GM18526 (cell line): Measurements from ENCODE around the gene TINCR.

Experiments used
- POLR2A ChIP-seq: IDR thresholded peaks from 3 replicates; pipeline ENCODE4 v1.6.1; 2011; ENCODE audit not compliant: insufficient read length; ENCODE audit errors: extremely low read depth

TINCR gene

GRCh38 chr19:5567360-5567969 is at the start of gene TINCR:
Gene TINCR, minus strand, starts transcription at chr19:5567953.
- TF ChIP-seq POLR2A = no peak

DNA sequence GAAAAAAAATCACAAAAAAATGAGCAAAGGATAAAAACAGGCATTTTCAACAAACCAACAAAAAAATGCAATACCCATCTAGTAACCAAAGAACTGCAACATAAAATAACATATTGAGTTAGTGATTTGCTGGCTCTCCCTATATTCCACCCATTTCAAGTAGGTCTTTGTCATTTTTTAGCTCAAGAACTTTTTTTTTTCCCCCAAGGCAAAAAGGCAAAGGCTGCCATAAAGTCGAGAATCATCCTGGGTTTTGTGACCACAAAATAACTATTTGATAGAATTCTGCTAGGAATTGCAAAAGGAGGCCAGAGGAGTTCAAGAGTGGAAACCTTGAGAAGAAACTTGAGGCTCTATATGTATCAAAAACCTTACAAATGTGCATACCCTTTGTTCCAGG is 49.3 kb upstream of the TINCR start:
- TF ChIP-seq POLR2A = no peak

GRCh38 chr19:5615756-5616327 is 48.1 kb upstream of the TINCR start:
- TF ChIP-seq POLR2A = no peak

- no peak for TF ChIP-seq POLR2A
Measured at GRCh38 chr19:5612891-5613865, 45.4 kb upstream of the TINCR start.

DNA sequence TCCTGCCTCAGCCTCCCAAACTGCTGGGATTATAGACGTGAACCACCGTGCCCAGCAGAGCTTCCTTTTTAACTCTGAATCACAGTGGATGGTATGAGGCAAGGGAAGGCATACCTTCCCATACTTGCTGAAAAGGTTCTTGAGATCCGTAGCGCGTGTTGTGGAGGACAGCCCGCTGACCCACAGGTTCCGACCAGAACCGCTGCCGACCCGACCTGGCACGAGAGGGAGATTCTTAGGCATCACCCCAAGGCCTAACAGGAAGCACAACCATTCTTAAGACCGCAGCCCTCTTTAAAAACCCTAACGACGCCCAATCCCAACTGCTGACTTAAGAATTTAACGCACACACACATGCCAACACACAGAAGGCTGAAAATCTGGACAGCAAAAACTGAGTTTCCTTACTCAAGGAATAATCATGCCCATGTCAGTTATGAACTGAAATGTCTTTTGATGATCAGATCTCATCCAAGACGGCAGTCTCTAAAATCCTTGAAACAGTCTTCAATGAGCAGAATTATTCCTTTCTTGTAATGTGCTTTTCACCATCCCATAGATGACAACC is 42.2 kb upstream of the TINCR start:
- TF ChIP-seq POLR2A = no peak

GRCh38 chr19:5608291-5608690 is 40.5 kb upstream of the TINCR start:
- no peak for TF ChIP-seq POLR2A

DNA sequence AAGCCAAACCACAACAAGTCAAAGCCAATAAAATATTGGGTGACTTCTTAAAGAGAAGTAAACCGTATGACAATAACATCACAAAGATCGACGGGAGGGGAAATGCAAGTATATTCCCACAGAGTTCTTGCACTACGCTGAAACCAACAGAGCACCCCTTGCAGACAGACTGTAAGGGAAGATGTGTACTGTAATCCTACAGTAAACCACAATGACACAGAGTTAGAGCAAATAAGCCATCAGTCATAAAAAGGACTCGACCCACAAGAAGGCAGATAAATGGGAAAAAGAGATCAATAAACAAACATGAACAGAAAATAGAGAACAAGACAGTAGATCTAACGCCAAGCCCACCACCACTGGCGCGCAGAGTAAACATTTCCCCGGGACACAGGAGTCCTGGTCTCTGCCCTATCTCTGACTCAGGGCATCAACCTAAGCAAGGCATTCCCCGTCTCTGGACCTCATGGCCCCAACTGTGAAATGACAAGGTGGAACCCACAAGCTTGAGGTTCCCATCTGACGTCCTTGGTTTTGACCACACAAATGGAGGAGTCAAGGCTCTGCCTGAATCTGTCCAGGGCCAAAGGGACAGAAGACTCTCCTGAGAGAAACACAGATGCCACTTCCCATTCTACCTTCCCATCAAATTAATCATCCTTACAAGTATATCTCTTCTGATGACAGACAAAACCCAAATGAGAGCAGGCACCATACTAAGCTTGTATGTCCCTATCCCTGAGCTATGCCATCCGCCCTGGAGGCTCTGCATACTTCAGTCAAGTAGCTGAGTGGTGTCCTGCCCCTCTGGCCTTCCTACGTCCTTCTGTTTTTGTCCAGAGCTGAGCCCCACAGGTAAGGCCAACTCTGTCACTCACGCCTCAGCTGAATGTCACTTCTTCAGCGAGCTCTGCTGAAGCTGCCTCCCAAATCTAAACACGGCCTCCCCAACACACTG is 39.8 kb upstream of the TINCR start:
- TF ChIP-seq POLR2A = no peak

DNA sequence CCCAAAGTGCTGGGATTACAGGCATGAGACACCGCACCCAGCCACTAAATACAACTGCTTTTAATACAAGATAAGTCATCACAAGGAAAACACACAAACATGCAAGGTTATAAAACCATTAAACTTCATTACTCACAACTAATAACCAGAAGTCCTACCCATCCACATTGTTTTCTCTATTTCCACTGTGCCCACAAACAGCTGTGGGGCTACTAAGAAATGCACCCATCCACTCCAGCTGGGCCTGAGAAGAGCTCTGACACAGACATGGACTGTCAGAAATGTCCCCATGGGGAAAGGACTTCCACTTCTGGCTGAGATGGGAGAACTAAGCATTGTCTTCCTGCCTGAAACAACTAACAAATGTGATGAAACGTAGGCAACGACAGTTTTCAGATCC is 37.6 kb upstream of the TINCR start:
- no peak for TF ChIP-seq POLR2A

DNA sequence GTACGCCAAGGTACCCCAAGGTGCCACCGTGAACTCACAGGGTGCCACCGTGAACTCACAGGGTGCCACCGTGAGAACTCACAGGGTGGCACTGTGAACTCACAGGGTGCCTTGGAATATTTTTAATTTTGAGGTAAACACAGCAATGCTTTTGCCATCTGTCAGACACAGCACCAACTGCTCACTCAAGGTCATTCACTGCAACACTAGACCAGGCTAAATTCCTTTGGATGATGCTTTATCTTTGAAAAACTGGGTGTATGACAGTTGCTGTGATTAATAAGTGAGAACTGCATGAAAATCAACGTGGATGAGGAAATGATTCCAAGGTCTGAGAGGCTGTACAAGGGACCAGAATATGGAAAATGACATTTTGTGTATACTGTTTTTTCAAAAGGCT is 35.9 kb upstream of the TINCR start:
- no peak for TF ChIP-seq POLR2A

DNA sequence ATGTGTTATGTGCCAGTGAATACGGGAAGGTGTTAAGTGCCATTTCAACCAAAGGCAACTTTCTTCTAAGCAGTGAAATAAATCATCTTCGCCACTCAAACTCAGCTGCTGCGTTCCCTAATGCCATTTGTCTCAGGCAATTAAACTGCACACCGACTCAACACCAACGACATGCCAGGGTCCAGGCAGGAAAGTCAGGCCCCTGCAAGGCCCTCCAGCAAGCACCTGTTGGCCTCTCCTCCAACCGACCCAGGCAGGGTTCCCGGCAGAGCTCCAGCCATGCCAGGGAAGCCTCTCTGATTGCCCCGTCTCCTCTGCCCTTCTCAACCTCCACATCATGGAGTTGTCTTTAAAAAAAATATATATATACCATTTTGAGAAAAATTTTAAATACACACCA is 33.0 kb upstream of the TINCR start:
- no peak for TF ChIP-seq POLR2A

- no peak for TF ChIP-seq POLR2A
Measured at GRCh38 chr19:5595745-5596144, 28.0 kb upstream of the TINCR start.

DNA sequence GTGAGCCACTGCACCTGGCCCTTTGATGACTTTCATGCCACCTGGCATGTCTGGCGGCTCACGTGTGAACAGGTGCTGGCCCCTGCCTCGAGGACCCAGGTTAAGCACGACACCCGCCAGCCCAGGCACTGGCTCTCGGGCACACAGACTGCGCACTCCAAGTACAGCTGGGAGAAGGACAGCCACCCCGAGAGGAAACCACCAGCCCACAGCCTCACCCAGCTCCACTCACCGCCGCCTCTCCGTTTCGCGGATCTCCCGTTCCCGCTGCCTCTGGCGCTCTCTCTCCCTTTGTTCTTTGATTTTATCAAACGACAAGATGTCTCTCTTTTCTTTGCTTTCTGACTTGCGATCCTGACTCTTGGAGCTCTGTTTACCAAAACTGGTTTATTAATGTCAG is 27.4 kb upstream of the TINCR start:
- no peak for TF ChIP-seq POLR2A

DNA sequence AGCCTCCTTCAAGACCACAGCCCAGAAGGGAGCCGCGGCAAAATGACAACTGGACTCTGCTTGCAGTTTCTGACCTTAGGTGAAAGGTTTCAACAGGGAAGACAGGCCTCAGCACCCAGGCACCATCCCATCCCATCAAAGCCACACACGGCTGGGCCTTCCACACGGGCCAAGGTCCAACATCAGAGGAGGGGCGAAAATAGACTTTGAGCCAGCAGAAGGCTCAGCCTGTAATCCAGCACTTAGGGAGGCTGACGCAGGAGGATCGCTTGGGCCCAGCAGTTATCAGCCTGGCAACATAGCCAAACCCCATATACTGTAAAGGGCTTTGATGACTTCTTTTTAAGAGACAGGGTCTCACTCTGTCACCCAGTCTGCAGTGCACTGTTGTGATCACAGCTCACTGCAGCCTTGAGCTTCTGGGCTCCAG is 26.8 kb upstream of the TINCR start:
- no peak for TF ChIP-seq POLR2A
